ENCODE results near the gene ZNF598. TPM values are rescaled to one million over a fixed set of nuclear protein-coding genes. Genes with fewer than 3 reads are reported as not detected.

ZNF598 gene
- total RNA-seq, 3 donors from 2014 or later (not counting 1 experiment from before 2014, with no cell fraction given): 56.1 to 71.6 (median 58.2) TPM

DNA sequence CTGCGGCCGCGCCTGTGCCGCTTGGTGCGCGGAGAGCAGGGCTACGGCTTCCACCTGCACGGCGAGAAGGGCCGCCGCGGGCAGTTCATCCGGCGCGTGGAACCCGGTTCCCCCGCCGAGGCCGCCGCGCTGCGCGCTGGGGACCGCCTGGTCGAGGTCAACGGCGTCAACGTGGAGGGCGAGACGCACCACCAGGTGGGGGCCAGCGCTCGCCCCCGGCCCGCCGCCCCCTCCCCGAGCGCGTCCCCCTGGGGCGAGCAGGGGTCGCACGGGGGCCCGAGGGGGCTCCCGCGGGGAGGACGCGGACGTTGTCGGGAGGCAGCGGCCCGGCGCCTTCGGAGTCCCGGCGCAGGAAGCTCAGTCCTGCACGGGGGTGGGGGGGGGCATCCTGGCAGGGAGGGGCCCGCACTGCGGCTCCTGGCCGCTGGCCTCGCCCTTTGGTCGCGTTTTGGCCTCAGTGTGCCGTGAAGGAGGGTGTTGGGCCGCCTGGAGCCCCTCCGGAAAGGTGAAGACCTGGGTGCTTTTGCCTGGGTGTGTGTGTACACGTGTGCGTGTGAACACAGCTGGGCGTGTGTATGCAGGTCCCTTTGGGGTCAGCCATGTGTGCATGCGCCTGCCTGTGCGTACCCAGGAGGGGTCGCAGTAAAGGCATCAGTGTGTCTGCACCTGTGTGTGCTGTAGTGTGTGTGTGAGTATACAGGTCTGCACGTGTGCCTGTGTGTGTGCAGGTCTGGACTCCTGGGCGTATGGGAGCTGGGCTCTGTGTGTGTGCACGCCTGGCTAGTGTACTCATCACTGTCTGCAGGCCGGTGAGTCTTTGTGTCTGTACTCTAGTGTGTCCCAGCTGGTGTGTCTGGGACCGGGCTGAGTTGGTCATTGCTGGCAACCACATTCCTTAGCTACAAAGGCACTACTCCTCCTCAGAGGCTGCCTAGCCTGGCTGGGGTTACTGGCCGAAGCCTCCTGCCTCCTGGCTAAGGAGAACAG is 17.7 kb upstream of the ZNF598 start:
- Histone ChIP-seq H3K9me3 (ENCODE audit: control insufficient read depth, insufficient read depth, low read length) (no peaks in the 10 kb centered on the region), H3K4me3 (ENCODE audit: low read length) (peak overlapping the region; percentile 24), H3K36me3 (ENCODE audit: control insufficient read depth, insufficient read depth, low read length) (no peaks in the 10 kb centered on the region), H3K4me1 (ENCODE audit: control insufficient read depth, insufficient read depth, low read length) (peaks cover 31% of the 10 kb centered on the region), H3K27ac (ENCODE audit: low read length) (no peak overlapping the region), H3K27me3 (ENCODE audit: control insufficient read depth, insufficient read depth, low read length) (peaks cover 7% of the 10 kb centered on the region)
- peaks cover 8 to 21% of the 10 kb centered on the region in 2 donors for H3K4me1 Mint-ChIP-seq
- intact Hi-C loops (cut with micrococcal nuclease): loop anchor here (10.0 kb wide), 1 partner anchor 237 kb away; the partner anchor contains the start of gene RNPS1
- WGBS (ENCODE audit: insufficient coverage): 9% methylated on average over 76 of the region's 76 CpGs
- ATAC-seq (peak in 2 of 3 donors; percentile 17 to 21), DNase-seq (peak in 1 of 2 donors; percentile 54)
- H3K9me3 Mint-ChIP-seq: no peaks in the 10 kb centered on the region
- H3K27me3 Mint-ChIP-seq (ENCODE audit: low read depth in 2 of 2): peaks cover 0 to 4% of the 10 kb centered on the region in 2 donors
- peak overlapping the region; percentile 78 for H3K4me3 Mint-ChIP-seq
- H3K27ac Mint-ChIP-seq: no peak overlapping the region
- TF ChIP-seq, protein P1, sequence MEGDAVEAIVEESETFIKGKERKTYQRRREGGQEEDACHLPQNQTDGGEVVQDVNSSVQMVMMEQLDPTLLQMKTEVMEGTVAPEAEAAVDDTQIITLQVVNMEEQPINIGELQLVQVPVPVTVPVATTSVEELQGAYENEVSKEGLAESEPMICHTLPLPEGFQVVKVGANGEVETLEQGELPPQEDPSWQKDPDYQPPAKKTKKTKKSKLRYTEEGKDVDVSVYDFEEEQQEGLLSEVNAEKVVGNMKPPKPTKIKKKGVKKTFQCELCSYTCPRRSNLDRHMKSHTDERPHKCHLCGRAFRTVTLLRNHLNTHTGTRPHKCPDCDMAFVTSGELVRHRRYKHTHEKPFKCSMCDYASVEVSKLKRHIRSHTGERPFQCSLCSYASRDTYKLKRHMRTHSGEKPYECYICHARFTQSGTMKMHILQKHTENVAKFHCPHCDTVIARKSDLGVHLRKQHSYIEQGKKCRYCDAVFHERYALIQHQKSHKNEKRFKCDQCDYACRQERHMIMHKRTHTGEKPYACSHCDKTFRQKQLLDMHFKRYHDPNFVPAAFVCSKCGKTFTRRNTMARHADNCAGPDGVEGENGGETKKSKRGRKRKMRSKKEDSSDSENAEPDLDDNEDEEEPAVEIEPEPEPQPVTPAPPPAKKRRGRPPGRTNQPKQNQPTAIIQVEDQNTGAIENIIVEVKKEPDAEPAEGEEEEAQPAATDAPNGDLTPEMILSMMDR (IDR thresholded peaks at IDR 0.05): no peak
- H3K36me3 Mint-ChIP-seq: no peaks in the 10 kb centered on the region

DNA sequence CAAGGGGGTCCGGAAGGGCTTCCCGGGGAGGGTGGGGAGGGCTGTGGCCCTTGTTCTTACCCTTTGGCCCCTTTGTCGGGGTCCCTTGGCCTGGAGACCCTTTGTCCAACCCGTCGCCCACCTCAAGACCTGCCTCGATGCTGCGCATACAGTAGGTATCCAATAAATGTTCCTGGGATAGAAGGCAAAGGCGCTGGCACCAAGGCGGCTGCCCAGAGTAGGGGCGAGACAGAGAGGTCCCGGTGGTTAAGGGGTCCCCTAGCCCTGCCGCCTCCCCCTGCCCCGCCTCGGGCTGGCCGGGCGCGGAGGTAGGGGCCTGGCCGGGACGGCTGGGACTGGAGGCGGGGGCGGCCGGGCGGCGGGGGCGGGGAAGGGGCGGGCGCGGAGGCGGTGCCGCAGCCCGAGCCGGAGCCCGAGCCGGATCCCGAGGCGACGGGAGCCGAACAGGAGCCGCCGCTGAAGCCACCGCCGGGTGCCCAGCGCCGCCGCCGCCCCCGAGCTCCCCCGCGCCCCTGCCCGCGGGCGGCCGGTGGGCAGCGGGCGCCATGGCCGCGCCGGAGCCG is 16.9 kb upstream of the ZNF598 start, which contains the start of gene NHERF2:
TSS of gene NHERF2 (plus strand) at position 442 of the 563 bp plus-strand sequence. CDS start at position 546, 104 bp downstream.
- ATAC-seq: peak in 2 of 3 donors; percentile 22 to 28
- H3K4me1 Mint-ChIP-seq: peaks cover 8 to 21% of the 10 kb centered on the region in 2 donors
- TF ChIP-seq, protein P1 (IDR thresholded peaks at IDR 0.05): no peak
- 10% methylated on average over 59 of the region's 59 CpGs for WGBS (ENCODE audit: insufficient coverage)
- H3K27me3 Mint-ChIP-seq (ENCODE audit: low read depth in 2 of 2): peaks cover 0 to 9% of the 10 kb centered on the region in 2 donors
- intact Hi-C loops (cut with micrococcal nuclease): loop anchor here (10.0 kb wide), 1 partner anchor 238 kb away; the partner anchor contains the start of gene RNPS1
- no peaks in the 10 kb centered on the region for H3K36me3 ChIP-seq (ENCODE audit: control insufficient read depth, insufficient read depth, low read length)
- no peaks in the 10 kb centered on the region for H3K9me3 ChIP-seq (ENCODE audit: control insufficient read depth, insufficient read depth, low read length)
- peak within 1 kb of the TSS; percentile 24 for H3K4me3 ChIP-seq (ENCODE audit: low read length)
- H3K27ac Mint-ChIP-seq: peak within 1 kb of the TSS in 1 of 2 donors; percentile 51
- no peak within 1 kb of the TSS for H3K27ac ChIP-seq (ENCODE audit: low read length)
- H3K36me3 Mint-ChIP-seq: no peaks in the 10 kb centered on the region
- H3K4me3 Mint-ChIP-seq: peak within 1 kb of the TSS; percentile 78
- peaks cover 31% of the 10 kb centered on the region for H3K4me1 ChIP-seq (ENCODE audit: control insufficient read depth, insufficient read depth, low read length)
- no peaks in the 10 kb centered on the region for H3K9me3 Mint-ChIP-seq
- peaks cover 10% of the 10 kb centered on the region for H3K27me3 ChIP-seq (ENCODE audit: control insufficient read depth, insufficient read depth, low read length)
- DNase-seq: peak in 1 of 2 donors; percentile 61

DNA sequence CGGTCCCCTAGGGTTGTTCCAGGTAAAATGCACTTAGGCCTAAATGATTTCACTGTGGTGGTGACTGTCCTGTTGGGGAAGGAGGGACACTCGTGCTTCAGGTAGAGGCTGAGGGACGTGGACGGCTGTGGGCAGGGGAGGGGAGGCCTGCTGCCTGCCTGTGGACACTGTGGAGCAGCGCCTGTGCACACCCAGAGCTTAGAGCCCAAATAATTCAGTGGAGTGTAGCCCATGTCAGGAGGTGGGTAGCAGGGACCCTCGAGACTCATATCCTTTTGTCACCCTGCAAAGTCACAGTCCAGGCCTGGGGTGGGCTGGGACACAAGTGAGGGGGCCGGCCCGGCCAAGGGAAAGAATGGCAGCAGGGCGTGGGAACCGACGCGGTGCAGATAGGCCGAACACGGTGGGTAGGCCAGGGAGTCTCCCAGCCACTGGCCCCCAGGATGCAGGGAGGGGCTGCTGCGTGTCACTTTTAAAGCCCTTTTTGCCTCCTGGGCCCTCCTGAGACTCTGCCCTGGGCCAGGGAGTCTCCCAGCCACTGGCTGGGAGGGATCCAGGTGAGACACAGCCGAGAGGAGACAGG is 16.3 kb upstream of the ZNF598 start:
- intact Hi-C loops (cut with micrococcal nuclease): loop anchor here (10.0 kb wide), 1 partner anchor 239 kb away; the partner anchor contains the start of gene RNPS1
- Mint-ChIP-seq H3K9me3 (no peaks in the 10 kb centered on the region), H3K36me3 (no peaks in the 10 kb centered on the region), H3K27me3 (ENCODE audit: low read depth in 2 of 2) (peaks cover 0 to 13% of the 10 kb centered on the region in 2 donors), H3K27ac (peak overlapping the region in 1 of 2 donors; percentile 51), H3K4me1 (peaks cover 8 to 21% of the 10 kb centered on the region in 2 donors), H3K4me3 (peak overlapping the region; percentile 66)
- Histone ChIP-seq H3K4me3 (ENCODE audit: low read length) (no peak overlapping the region), H3K9me3 (ENCODE audit: control insufficient read depth, insufficient read depth, low read length) (no peaks in the 10 kb centered on the region), H3K36me3 (ENCODE audit: control insufficient read depth, insufficient read depth, low read length) (no peaks in the 10 kb centered on the region), H3K27me3 (ENCODE audit: control insufficient read depth, insufficient read depth, low read length) (peaks cover 11% of the 10 kb centered on the region), H3K27ac (ENCODE audit: low read length) (no peak overlapping the region), H3K4me1 (ENCODE audit: control insufficient read depth, insufficient read depth, low read length) (peaks cover 31% of the 10 kb centered on the region)
- no peak for ATAC-seq
- WGBS (ENCODE audit: insufficient coverage): 93% methylated on average over 16 of the region's 16 CpGs
- TF ChIP-seq, protein P1 (IDR thresholded peaks at IDR 0.05): no peak
- DNase-seq: no peak

All from natural killer cell (primary cell).